Activated naive CD4-positive, alpha-beta T cell treated with anti-CD3 and anti-CD28 coated beads, Interleukin-2, amount 10 ng/mL, durations not matched to agents 7 days and 5 days (primary cell): ENCODE data around the gene AHDC1.

Source experiments
- CTCF ChIA-PET: fragments of 350-600 bp; sonication (Branson Sonifier 250); formaldehyde crosslinking; loops from one replicate; lab custom pipeline; 2021; ENCODE audit warnings: antibody characterized with exemption; lab: Charles Lee
- DNase-seq: peaks from one replicate; pipeline ENCODE4 v3.0.0-alpha.2; 2020
- H3K27ac Mint-ChIP-seq: one replicate; pipeline ENCODE4 v1.8.0; 2021; ENCODE audit warnings: mild to moderate bottlenecking, moderate library complexity, mixed read lengths
- H3K27me3 Mint-ChIP-seq: one replicate; pipeline ENCODE4 v1.8.0; 2021; ENCODE audit warnings: mild to moderate bottlenecking, mixed read lengths
- H3K36me3 Mint-ChIP-seq: one replicate; pipeline ENCODE4 v1.8.0; 2021; ENCODE audit warnings: mixed read lengths
- H3K4me1 Mint-ChIP-seq: one replicate; pipeline ENCODE4 v1.8.0; 2021; ENCODE audit warnings: mixed read lengths
- H3K4me3 Mint-ChIP-seq: one replicate; pipeline ENCODE4 v1.8.0; 2021; ENCODE audit warnings: mild to moderate bottlenecking, moderate library complexity, mixed read lengths
- H3K9me3 Mint-ChIP-seq: one replicate; pipeline ENCODE4 v1.8.0; 2021; ENCODE audit warnings: mixed read lengths

Gene AHDC1

GRCh38 chr1:27527890-27528817, 75.8 kb downstream of the AHDC1 start:
- H3K9me3 Mint-ChIP-seq = no peaks in the 10 kb centered on the region
- peaks cover 23% of the 10 kb centered on the region for H3K36me3 Mint-ChIP-seq
- peak overlapping the region; percentile 61 for H3K4me3 Mint-ChIP-seq
- DNase-seq = peak; percentile 60
- H3K27ac Mint-ChIP-seq = no peak overlapping the region
- peaks cover 72% of the 10 kb centered on the region for H3K4me1 Mint-ChIP-seq
- CTCF ChIA-PET = interaction anchor here (0.6 to 1.5 kb wide), 3 partner anchors 40 to 245 kb away, joined by 3 to 5 read pairs (median 3); no protein-coding TSS in a partner anchor
- no peaks in the 10 kb centered on the region for H3K27me3 Mint-ChIP-seq

GRCh38 chr1:27527223-27527889, 76.6 kb downstream of the AHDC1 start:
- peak overlapping the region; percentile 74 for H3K4me3 Mint-ChIP-seq
- H3K27ac Mint-ChIP-seq = no peak overlapping the region
- DNase-seq = peak; percentile 76
- peaks cover 16% of the 10 kb centered on the region for H3K36me3 Mint-ChIP-seq
- H3K4me1 Mint-ChIP-seq = peaks cover 71% of the 10 kb centered on the region
- no peaks in the 10 kb centered on the region for H3K27me3 Mint-ChIP-seq
- CTCF ChIA-PET = interaction anchor here (0.6 to 5.3 kb wide), 4 partner anchors 30 to 246 kb away, joined by 3 to 35 read pairs (median 4); no protein-coding TSS in a partner anchor
- H3K9me3 Mint-ChIP-seq = no peaks in the 10 kb centered on the region

GRCh38 chr1:27526569-27527222, 77.2 kb downstream of the AHDC1 start:
- Mint-ChIP-seq H3K27me3 (no peaks in the 10 kb centered on the region), H3K27ac (peak overlapping the region; percentile 73), H3K36me3 (peaks cover 11% of the 10 kb centered on the region), H3K9me3 (no peaks in the 10 kb centered on the region), H3K4me1 (peaks cover 71% of the 10 kb centered on the region), H3K4me3 (peak overlapping the region; percentile 74)
- CTCF ChIA-PET = interaction anchor here (0.9 to 5.3 kb wide), 5 partner anchors 31 to 124 kb away, joined by 3 to 77 read pairs (median 31); partner anchors contain the start of gene AHDC1
- no peak for DNase-seq

DNA sequence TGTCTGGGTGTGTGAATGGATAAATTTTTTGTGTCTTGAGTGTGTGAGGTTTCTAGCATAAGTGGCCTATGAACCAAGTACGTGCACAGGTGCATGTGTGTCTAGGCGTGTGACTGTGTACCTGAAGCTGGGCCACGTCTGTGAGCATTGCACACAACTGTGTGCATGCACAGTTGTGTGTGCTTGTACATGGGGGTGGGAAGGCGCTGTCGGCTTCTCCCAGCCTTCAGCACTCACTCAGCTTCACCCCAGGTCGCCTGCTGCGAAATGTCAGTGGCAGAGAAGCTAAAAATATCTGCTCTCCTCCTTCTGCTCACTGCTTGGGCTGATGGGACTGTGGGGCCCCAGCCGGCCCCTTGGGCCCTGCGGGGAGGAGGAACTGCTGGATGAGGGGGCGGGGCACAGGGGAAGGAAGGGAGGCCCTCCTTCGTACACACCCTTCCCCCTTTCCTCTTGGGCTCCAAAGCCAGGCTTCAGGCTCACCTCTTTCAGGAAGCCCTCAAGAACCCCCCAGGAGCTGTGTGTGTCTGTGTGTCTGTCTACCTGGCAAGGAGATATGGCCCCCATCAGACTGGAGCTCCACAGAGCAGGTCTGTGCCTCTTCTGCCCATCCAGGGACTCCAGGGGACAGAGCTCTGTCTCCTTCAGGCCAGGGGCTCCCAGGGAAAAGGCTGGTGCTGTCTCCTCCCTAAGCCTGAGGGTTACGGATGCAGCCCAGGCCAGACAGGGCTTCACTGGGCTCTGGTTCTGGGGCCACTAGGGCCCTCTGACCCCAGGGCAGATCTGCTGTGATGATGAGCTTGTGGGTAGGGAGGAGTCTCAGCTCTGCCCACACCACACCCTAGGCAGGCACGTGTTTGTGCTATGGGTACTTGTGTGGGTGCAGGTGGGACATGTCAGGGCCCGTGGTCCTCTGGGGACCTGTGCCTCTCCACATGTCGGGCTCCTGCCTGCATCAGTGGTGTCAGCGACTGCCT, 78.4 kb downstream of the AHDC1 start:
- Mint-ChIP-seq H3K4me1 (peaks cover 79% of the 10 kb centered on the region), H3K36me3 (peaks cover 11% of the 10 kb centered on the region), H3K4me3 (peak overlapping the region; percentile 74), H3K9me3 (no peaks in the 10 kb centered on the region), H3K27me3 (no peaks in the 10 kb centered on the region), H3K27ac (peak overlapping the region; percentile 73)
- CTCF ChIA-PET = interaction anchor here (0.7 to 5.3 kb wide), 8 partner anchors 32 to 193 kb away, joined by 3 to 77 read pairs (median 5); partner anchors contain the start of gene AHDC1
- peak; percentile 82 for DNase-seq

- no peaks in the 10 kb centered on the region for H3K9me3 Mint-ChIP-seq
- peaks cover 4% of the 10 kb centered on the region for H3K36me3 Mint-ChIP-seq
- no peaks in the 10 kb centered on the region for H3K27me3 Mint-ChIP-seq
- H3K4me1 Mint-ChIP-seq = peaks cover 81% of the 10 kb centered on the region
- peak overlapping the region; percentile 95 for H3K27ac Mint-ChIP-seq
- peak overlapping the region; percentile 83 for H3K4me3 Mint-ChIP-seq
- CTCF ChIA-PET = interaction anchor here (0.7 to 5.3 kb wide), 20 partner anchors 10 to 223 kb away, joined by 3 to 77 read pairs (median 5); partner anchors contain the start of gene AHDC1
- no peak for DNase-seq
Observed at GRCh38 chr1:27523337-27524020, 80.5 kb downstream of the AHDC1 start.

DNA sequence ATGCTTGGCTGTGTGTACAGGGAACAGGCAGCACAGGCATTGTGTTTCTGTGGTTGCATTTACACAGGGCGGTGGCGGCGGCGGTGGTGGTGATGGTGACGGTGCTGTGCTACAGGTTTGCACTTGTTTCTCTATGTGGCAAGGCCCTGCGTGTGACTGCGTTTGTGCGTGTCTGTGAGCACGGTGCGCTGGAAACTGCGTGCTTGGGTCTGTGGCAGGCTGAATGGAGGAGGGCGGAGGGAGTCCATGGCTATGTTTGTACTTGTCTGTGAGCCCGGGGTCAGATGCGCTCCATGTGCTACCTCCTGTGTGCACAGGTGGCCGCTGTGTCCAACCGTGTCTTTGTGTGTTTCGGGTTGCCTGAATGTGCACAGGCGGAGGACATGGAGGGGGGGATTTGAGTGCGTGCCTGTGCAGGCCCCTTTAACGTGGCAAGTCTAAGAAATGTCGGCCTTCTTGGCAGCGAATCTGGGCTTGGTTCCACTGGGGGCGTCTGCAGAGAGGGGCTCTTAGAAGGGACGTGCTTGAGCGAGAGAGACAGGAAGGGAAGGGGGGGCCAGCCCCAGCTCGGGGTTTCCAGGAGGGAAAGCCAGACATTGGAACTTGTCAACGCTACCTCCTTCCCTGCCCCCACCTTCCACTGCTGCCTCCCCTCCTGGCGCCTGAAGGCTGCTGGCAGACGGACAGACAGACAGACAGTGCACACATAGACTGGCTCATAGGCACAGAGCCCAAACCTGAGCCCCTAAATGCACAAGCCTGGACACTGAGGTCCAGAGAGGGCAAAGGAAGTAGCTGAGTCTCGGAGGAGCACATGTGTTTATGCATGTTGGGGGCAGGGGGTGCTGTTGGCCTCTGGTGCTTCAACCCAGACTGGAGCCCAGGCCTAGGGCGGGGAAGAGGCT, 81.3 kb downstream of the AHDC1 start:
- CTCF ChIA-PET = interaction anchor here (0.5 to 5.3 kb wide), 24 partner anchors 10 to 222 kb away, joined by 3 to 77 read pairs (median 4); partner anchors contain the start of gene AHDC1
- H3K4me1 Mint-ChIP-seq = peaks cover 86% of the 10 kb centered on the region
- H3K27me3 Mint-ChIP-seq = no peaks in the 10 kb centered on the region
- peak overlapping the region; percentile 95 for H3K27ac Mint-ChIP-seq
- no peaks in the 10 kb centered on the region for H3K9me3 Mint-ChIP-seq
- H3K36me3 Mint-ChIP-seq = peaks cover 4% of the 10 kb centered on the region
- peak overlapping the region; percentile 83 for H3K4me3 Mint-ChIP-seq
- peak; percentile 85 for DNase-seq

GRCh38 chr1:27521861-27522431, 82.0 kb downstream of the AHDC1 start:
- CTCF ChIA-PET = interaction anchor here (1.2 to 3.8 kb wide), 5 partner anchors 34 to 147 kb away, joined by 3 to 24 read pairs (median 8); partner anchors contain the start of gene AHDC1
- Mint-ChIP-seq H3K27me3 (peaks cover 4% of the 10 kb centered on the region), H3K4me1 (peaks cover 86% of the 10 kb centered on the region), H3K4me3 (peak overlapping the region; percentile 83), H3K36me3 (peaks cover 4% of the 10 kb centered on the region), H3K9me3 (no peaks in the 10 kb centered on the region), H3K27ac (peak overlapping the region; percentile 95)
- peak; percentile 34 for DNase-seq

- peaks cover 4% of the 10 kb centered on the region for H3K27me3 Mint-ChIP-seq
- H3K9me3 Mint-ChIP-seq = no peaks in the 10 kb centered on the region
- peak; percentile 60 for DNase-seq
- peak overlapping the region; percentile 95 for H3K27ac Mint-ChIP-seq
- peak overlapping the region; percentile 83 for H3K4me3 Mint-ChIP-seq
- H3K36me3 Mint-ChIP-seq = peaks cover under 1% of the 10 kb centered on the region
- peaks cover 80% of the 10 kb centered on the region for H3K4me1 Mint-ChIP-seq
- CTCF ChIA-PET = interaction anchor here (1.2 to 3.8 kb wide), 5 partner anchors 35 to 148 kb away, joined by 3 to 24 read pairs (median 8); partner anchors contain the start of gene AHDC1
Observed at GRCh38 chr1:27521336-27521831, 82.6 kb downstream of the AHDC1 start.

GRCh38 chr1:27520651-27521050, 83.3 kb downstream of the AHDC1 start:
- H3K27me3 Mint-ChIP-seq = peaks cover 4% of the 10 kb centered on the region
- no peak for DNase-seq
- H3K36me3 Mint-ChIP-seq = no peaks in the 10 kb centered on the region
- H3K4me1 Mint-ChIP-seq = peaks cover 73% of the 10 kb centered on the region
- CTCF ChIA-PET = interaction anchor here (0.8 to 3.8 kb wide), 4 partner anchors 36 to 476 kb away, joined by 3 to 24 read pairs (median 10); partner anchors contain the start of gene AHDC1
- H3K9me3 Mint-ChIP-seq = no peaks in the 10 kb centered on the region
- H3K4me3 Mint-ChIP-seq = no peak overlapping the region
- peak overlapping the region; percentile 95 for H3K27ac Mint-ChIP-seq

DNA sequence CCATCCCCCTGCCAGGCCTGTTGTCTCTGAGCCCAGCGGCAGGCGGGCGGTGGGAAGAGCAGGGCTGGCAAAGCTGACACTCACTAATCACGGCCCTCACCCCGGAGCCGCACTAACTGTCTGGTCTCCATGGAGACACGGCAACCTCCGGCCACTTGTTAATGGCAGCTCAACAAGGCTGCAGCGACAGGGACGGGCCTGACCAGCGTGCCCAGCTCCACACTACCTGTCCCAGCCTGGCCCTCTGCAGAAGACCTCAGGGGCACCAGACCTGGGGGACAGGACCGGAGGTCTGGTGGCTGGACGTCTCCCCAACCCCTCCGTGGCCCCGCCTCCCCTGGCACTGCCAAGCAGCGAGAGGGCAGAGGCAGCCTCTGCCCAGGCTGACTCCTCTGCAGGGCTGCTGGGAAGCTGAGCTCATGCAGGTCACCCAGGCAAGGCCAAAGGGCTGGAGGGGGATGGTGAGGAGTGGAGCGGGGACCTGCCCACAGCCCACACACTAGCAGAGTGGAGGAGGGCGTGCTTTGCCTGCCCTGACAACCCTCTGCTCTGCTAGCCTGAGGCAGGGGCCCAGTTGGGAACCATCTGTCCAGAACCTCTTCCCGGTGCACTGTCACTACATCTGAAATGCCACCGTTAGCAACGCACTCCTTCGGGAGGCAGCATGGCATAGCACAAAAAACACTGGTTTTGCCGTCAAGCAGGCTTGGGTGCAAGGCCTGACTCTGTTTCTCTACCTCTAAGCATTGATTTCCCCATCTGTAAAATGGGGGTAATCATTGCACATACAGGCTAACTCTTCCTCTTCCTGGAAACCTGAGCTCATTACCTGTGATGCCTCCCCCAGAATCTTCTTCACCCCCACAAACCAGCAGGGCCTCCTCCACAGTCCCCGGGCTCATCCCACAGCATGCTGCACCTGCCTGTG, 84.3 kb downstream of the AHDC1 start:
- no peak overlapping the region for H3K27ac Mint-ChIP-seq
- peaks cover 4% of the 10 kb centered on the region for H3K27me3 Mint-ChIP-seq
- CTCF ChIA-PET = interaction anchor here (0.8 to 3.1 kb wide), 2 partner anchors 37 to 475 kb away, joined by 3 to 11 read pairs; no protein-coding TSS in a partner anchor

More for the DNA sequence above, 84.3 kb downstream of the AHDC1 start:
- Mint-ChIP-seq H3K36me3 (no peaks in the 10 kb centered on the region), H3K4me3 (no peak overlapping the region), H3K9me3 (no peaks in the 10 kb centered on the region), H3K4me1 (peaks cover 63% of the 10 kb centered on the region)
- no peak for DNase-seq
